Measurements from ENCODE around the gene ERF.
A peak's percentile ranks its signal among the peaks of the same experiment; 100 is the strongest.
"Not testable (repeated sequence)": the region's sequence is repeated elsewhere in the genome, so short reads cannot be mapped to it uniquely, and the experiment has no call there.

The ERF gene

GRCh38 chr19:42269478-42270345, 14.8 kb upstream of the ERF start:
- peaks cover 26% of the 10 kb centered on the region for H3K36me3 ChIP-seq (replicated peaks)
- TF ChIP-seq CTCF (IDR thresholded peaks at IDR 0.05; ENCODE audit: low read depth, low read length, missing control alignments), result no peak
- in situ Hi-C loops (cut with HindIII; ENCODE audit: low pct_ligation_motif_present, low sequenced_read_pairs), result no loop called here
- no peak for DNase-seq
- H3K27me3 ChIP-seq (replicated peaks), result no peaks in the 10 kb centered on the region
- H3K4me3 ChIP-seq (ENCODE audit: low read depth, low read length), result peak overlapping the region; percentile 72
- H3K27ac ChIP-seq, result peak overlapping the region; percentile 86

- Histone ChIP-seq H3K36me3 (replicated peaks) (peaks cover 18% of the 10 kb centered on the region), H3K4me3 (ENCODE audit: low read depth, low read length) (peak within 1 kb of the TSS; percentile 84), H3K27me3 (replicated peaks) (no peaks in the 10 kb centered on the region), H3K27ac (peak within 1 kb of the TSS; percentile 99)
- TF ChIP-seq CTCF (IDR thresholded peaks at IDR 0.05; ENCODE audit: low read depth, low read length, missing control alignments), result no peak
- in situ Hi-C loops (cut with HindIII; ENCODE audit: low pct_ligation_motif_present, low sequenced_read_pairs), result no loop called here
- DNase-seq, result peak; percentile 100
Observed at GRCh38 chr19:42268704-42269477, 14.0 kb upstream of the ERF start, which contains the start of gene CIC. Gene CIC, plus strand, starts transcription at chr19:42269252. Its CDS starts 2,532 bp downstream, at chr19:42271784.

DNA sequence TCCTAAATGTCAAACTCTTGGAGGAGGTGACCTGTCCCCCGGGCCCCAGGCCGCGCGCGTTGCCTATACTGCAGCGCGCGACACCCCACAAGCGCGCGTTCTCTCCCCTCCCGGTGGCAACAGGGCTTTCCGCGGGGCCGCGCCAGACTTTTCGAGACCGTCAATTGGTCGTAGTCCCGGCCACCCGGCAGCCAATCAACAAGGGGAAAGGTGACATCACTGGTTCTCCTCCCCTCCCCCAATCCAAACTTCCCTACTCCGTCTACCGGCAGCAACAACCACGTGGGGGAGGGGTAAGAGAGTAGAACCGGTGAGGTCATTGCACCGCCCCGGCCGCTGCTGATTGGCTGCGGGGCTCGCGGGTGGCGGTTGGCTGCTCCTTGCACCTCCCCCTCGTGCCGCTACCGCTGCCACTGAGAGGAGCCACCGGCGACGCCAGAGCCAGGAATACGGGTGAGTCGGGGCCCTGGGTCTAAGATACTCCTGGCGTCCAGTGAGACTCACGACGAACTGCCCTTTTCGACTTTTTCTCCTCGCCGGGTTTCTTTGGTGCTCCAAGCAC, 13.3 kb upstream of the ERF start:
- peak; percentile 2 for TF ChIP-seq CTCF (IDR thresholded peaks at IDR 0.05; ENCODE audit: low read depth, low read length, missing control alignments)
- Histone ChIP-seq H3K4me3 (ENCODE audit: low read depth, low read length) (peak overlapping the region; percentile 84), H3K36me3 (replicated peaks) (peaks cover 11% of the 10 kb centered on the region), H3K27me3 (replicated peaks) (no peaks in the 10 kb centered on the region), H3K27ac (peak overlapping the region; percentile 99)
- in situ Hi-C loops (cut with HindIII; ENCODE audit: low pct_ligation_motif_present, low sequenced_read_pairs), result no loop called here
- DNase-seq, result peak; percentile 99

GRCh38 chr19:42267644-42268141, 12.8 kb upstream of the ERF start:
- in situ Hi-C loops (cut with HindIII; ENCODE audit: low pct_ligation_motif_present, low sequenced_read_pairs), result no loop called here
- DNase-seq, result no peak
- Histone ChIP-seq H3K27me3 (replicated peaks) (no peaks in the 10 kb centered on the region), H3K36me3 (replicated peaks) (peaks cover 6% of the 10 kb centered on the region), H3K4me3 (ENCODE audit: low read depth, low read length) (peak overlapping the region; percentile 84), H3K27ac (no peak overlapping the region)
- no peak for TF ChIP-seq CTCF (IDR thresholded peaks at IDR 0.05; ENCODE audit: low read depth, low read length, missing control alignments)

DNA sequence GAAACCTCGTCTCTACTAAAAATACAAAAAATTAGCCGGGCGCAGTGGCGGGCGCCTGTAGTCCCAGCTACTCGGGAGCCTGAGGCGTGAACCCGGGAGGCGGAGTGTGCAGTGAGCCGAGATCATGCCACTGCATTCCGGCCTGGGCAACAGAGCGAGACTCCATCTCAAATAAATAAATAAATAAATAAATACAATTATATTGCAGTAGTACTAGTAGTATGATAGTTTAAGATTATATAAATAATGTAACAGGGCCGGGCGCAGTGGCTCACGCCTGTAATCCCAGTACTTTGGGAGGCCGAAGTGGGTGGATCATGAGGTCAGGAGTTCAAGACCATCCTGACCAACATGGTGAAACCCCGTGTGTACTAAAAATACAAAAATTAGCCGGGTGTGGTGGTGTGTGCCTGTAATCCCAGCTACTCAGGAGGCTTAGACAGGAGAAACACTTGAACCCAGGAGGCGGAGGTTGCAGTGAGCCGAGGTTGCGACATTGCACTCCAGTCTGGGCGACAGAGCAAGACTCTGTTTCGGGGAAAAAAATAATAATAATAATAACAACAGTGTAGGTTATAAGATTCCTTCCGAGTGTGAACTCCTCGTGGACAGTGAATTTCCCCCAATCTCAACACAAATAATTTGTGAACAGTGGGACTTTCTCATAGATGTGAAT, 12.1 kb upstream of the ERF start:
- H3K27me3 ChIP-seq (replicated peaks); H3K27ac ChIP-seq; DNase-seq; in situ Hi-C loops (cut with HindIII; ENCODE audit: low pct_ligation_motif_present, low sequenced_read_pairs); H3K4me3 ChIP-seq (ENCODE audit: low read depth, low read length); H3K36me3 ChIP-seq (replicated peaks): not testable (repeated sequence)

DNA sequence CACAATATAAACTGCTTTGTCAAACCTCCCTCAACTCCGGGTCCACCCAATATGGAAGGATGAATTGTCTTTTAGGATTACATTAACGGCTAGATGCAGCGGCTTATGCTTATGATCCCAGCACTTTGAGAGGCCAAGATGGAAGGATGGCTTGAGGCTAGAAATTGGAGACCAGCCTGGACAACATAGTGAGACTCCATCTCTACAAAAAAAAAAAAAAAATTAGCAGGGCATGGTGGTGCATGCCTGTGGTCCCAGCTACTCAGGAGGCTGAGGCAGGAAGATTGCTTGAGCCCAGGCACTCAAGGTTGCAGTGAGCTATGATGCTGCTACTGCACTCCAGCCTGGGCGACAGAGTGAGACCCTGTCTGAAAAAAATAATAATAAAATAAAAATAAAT, 11.2 kb upstream of the ERF start:
- in situ Hi-C loops (cut with HindIII; ENCODE audit: low pct_ligation_motif_present, low sequenced_read_pairs); H3K4me3 ChIP-seq (ENCODE audit: low read depth, low read length); H3K27ac ChIP-seq; DNase-seq; H3K27me3 ChIP-seq (replicated peaks); H3K36me3 ChIP-seq (replicated peaks): not testable (repeated sequence)

Measured in brain microvascular endothelial cell (primary cell).